Lung (tissue), 12 donors: ENCODE measurements around the gene GNG2. TPM values are rescaled to one million over a fixed set of nuclear protein-coding genes. Genes with fewer than 3 reads are reported as not detected.

ENCODE experiments used
- ATAC-seq: fragments of 200-7000 bp; cut with Tn5 transposase; one replicate; pipeline ENCODE4 v1.9.1; 2020; ENCODE audit warnings: moderate number of reproducible peaks; ENCODE audit not compliant: insufficient read depth, low FRiP score
- DNase-seq, 3 donors: peaks; one replicate each; pipeline ENCODE4 v3.0.0-alpha.2; 2013 to 2017
- H3K27ac ChIP-seq, 2 donors: one replicate each; pipeline ENCODE4 v1.5.1; 2013; ENCODE audit warnings: mild to moderate bottlenecking in 2 of 2, moderate library complexity in 2 of 2, control low read depth in 1 of 2, inconsistent platforms in 1 of 2, low read depth in 1 of 2, low read length in 1 of 2
- H3K27me3 ChIP-seq, 3 donors: one replicate each; pipeline ENCODE4 v1.5.1; 2013; ENCODE audit warnings: low read length in 2 of 3; ENCODE audit not compliant: control insufficient read depth in 3 of 3, insufficient read depth in 3 of 3
- H3K36me3 ChIP-seq, 4 donors: one replicate each; pipeline ENCODE4 v1.5.1; 2013; ENCODE audit warnings: low read length in 4 of 4, mild to moderate bottlenecking in 1 of 4, moderate library complexity in 1 of 4; ENCODE audit not compliant: control insufficient read depth in 4 of 4, insufficient read depth in 4 of 4
- H3K4me1 ChIP-seq, 5 donors: one replicate each; pipeline ENCODE4 v1.5.1; 2013; ENCODE audit warnings: low read length in 5 of 5, mild to moderate bottlenecking in 2 of 5, moderate library complexity in 1 of 5; ENCODE audit not compliant: control insufficient read depth in 5 of 5, insufficient read depth in 5 of 5
- H3K4me3 ChIP-seq: one replicate; pipeline ENCODE4 v1.5.1; 2013; ENCODE audit warnings: mild to moderate bottlenecking, control low read depth, moderate library complexity
- H3K9ac ChIP-seq, 2 donors: one replicate each; pipeline ENCODE4 v1.5.1; 2013; ENCODE audit warnings: low read length in 2 of 2, control low read depth in 1 of 2; ENCODE audit not compliant: insufficient read depth in 1 of 2
- H3K9me3 ChIP-seq, 4 donors: one replicate each; pipeline ENCODE4 v1.5.1; 2013; ENCODE audit warnings: low read length in 3 of 4, mild to moderate bottlenecking in 1 of 4, moderate library complexity in 1 of 4; ENCODE audit not compliant: control insufficient read depth in 4 of 4, insufficient read depth in 3 of 4
- WGBS, 2 donors: extraction: QIAGEN DNeasy Blood & Tissue Kit; methylation state at CpG; one replicate each; pipeline ENCODE4 v1.1.7; 2013; 5-methylcytosine and 5-hydroxymethylcytosine counted together
- polyA plus RNA-seq, 2 donors: library from polyadenylated mRNA; stranded (reverse); fragments of 200-250 nt; gene quantifications; one replicate each; pipeline ENCODE4 v1.2.1, GENCODE V29; 2013
- total RNA-seq, 2 donors: library from RNA; depleted of rRNA in 1 of 2; stranded (reverse); fragments of >200 nt in 1 of 2; gene quantifications; one replicate each; pipeline ENCODE4 v1.2.1, GENCODE V29; 2014 to 2021
- TF ChIP-seq, protein P1 (sequence below): IDR thresholded peaks from 2 replicates; pipeline ENCODE4 v1.5.1; 2012; ENCODE audit warnings: mild to moderate bottlenecking; ENCODE audit errors: control extremely low read depth, extremely low read depth
- donor health status: control.
- donor health status: control.
- donor health status: Bipolar disorder and iron deficiency.
- donor health status: healthy.
- donor health status: DM: yes; HTN: yes; CAD: no.

Gene GNG2
- total and polyA plus RNA-seq, 4 donors = 3.7 to 42.3 (median 21.5) TPM

- Histone ChIP-seq H3K27me3 (no peaks in the 10 kb centered on the region), H3K9ac (no peak overlapping the region), H3K36me3 (no peaks in the 10 kb centered on the region), H3K4me1 (peaks cover 0 to 13% (median 0%) of the 10 kb centered on the region in 5 donors), H3K4me3 (no peak overlapping the region), H3K27ac (no peak overlapping the region), H3K9me3 (no peaks in the 10 kb centered on the region)
- 82 to 86% methylated on average over 4 of the region's 4 CpGs for WGBS, 2 donors
- TF ChIP-seq, protein P1, sequence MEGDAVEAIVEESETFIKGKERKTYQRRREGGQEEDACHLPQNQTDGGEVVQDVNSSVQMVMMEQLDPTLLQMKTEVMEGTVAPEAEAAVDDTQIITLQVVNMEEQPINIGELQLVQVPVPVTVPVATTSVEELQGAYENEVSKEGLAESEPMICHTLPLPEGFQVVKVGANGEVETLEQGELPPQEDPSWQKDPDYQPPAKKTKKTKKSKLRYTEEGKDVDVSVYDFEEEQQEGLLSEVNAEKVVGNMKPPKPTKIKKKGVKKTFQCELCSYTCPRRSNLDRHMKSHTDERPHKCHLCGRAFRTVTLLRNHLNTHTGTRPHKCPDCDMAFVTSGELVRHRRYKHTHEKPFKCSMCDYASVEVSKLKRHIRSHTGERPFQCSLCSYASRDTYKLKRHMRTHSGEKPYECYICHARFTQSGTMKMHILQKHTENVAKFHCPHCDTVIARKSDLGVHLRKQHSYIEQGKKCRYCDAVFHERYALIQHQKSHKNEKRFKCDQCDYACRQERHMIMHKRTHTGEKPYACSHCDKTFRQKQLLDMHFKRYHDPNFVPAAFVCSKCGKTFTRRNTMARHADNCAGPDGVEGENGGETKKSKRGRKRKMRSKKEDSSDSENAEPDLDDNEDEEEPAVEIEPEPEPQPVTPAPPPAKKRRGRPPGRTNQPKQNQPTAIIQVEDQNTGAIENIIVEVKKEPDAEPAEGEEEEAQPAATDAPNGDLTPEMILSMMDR = no peak
- DNase-seq (no peak), ATAC-seq (no peak)
Measured at GRCh38 chr14:51924600-51924999, 64.2 kb downstream of the GNG2 start.

DNA sequence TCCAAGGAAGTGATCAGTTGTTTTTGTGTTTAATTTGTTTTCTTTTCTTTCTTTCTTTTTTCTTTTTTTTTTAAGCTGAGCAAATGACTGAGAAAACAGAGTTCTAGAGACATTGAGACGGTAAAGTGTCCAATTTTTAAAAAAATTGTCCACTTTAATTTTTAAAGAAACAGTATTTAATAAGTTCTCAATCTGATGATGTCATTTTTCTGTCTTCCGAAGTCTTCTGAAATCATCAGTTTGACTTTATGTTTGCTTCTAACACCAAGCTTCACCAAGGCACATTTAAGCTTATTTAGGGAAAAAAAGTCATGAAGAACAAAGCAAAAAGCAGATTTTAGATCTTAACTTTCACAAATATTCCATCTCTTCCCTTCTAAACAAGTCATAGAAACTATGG lies 65.6 kb downstream of the GNG2 start:
- peaks cover 0 to 13% (median 1%) of the 10 kb centered on the region in 5 donors for H3K4me1 ChIP-seq
- TF ChIP-seq, protein P1 = no peak
- no peaks in the 10 kb centered on the region for H3K36me3 ChIP-seq

DNA sequence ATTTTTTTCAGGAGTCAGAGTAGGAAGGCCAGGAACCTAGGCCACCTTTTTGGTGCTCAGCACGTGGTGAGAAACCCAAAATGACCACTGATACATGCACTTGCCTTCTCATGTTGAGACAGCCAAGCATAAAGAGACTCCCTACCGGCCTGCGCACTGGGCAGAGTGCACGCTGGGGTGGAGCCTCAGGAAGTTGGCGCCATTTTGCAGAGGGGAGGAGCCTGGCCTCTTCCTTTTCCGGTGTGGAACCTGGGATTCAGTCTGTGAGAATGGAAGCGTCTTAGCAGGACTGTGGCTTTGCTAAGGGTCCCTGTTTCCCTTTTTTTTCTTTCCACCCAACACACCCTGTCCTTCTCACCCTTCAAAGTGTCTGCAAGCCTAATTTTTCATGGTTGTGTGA lies 66.0 kb downstream of the GNG2 start:
- peaks cover 0 to 13% (median 1%) of the 10 kb centered on the region in 5 donors for H3K4me1 ChIP-seq
- TF ChIP-seq, protein P1 = no peak
- no peak for DNase-seq
- H3K9ac ChIP-seq = no peak overlapping the region
- no peak for ATAC-seq
- H3K4me3 ChIP-seq = no peak overlapping the region
- no peaks in the 10 kb centered on the region for H3K9me3 ChIP-seq
- 96 to 98% methylated on average over 7 of the region's 7 CpGs for WGBS, 2 donors
- no peak overlapping the region for H3K27ac ChIP-seq
- no peaks in the 10 kb centered on the region for H3K36me3 ChIP-seq
- no peaks in the 10 kb centered on the region for H3K27me3 ChIP-seq

More for the DNA sequence above, 65.6 kb downstream of the GNG2 start:
- no peak overlapping the region for H3K9ac ChIP-seq
- no peak overlapping the region for H3K27ac ChIP-seq
- ATAC-seq (no peak), DNase-seq (no peak)
- no peaks in the 10 kb centered on the region for H3K9me3 ChIP-seq
- no peak overlapping the region for H3K4me3 ChIP-seq
- no peaks in the 10 kb centered on the region for H3K27me3 ChIP-seq
- 95 to 98% methylated on average over 2 of the region's 2 CpGs for WGBS, 2 donors

- no peak for ATAC-seq
- WGBS, 2 donors = 92 to 96% methylated on average over 10 of the region's 10 CpGs
Measured at GRCh38 chr14:51928568-51928967, 68.2 kb downstream of the GNG2 start.

More at GRCh38 chr14:51928568-51928967, 68.2 kb downstream of the GNG2 start:
- Histone ChIP-seq H3K36me3 (no peaks in the 10 kb centered on the region), H3K4me1 (peaks cover 0 to 1% (median 0%) of the 10 kb centered on the region in 5 donors), H3K9ac (no peak overlapping the region), H3K4me3 (no peak overlapping the region), H3K27me3 (no peaks in the 10 kb centered on the region), H3K27ac (no peak overlapping the region), H3K9me3 (no peaks in the 10 kb centered on the region)
- DNase-seq = no peak
- TF ChIP-seq, protein P1 = no peak
